Measurements from ENCODE around the gene MVD.
A peak's percentile ranks its signal among the peaks of the same experiment; 100 is the strongest.
"Not testable (repeated sequence)": the region's sequence is repeated elsewhere in the genome, so short reads cannot be mapped to it uniquely, and the experiment has no call there.

MVD gene

GRCh38 chr16:88681709-88682451, 19.0 kb upstream of the MVD start:
- DNase-seq (ENCODE audit: low spot score) = peak; percentile 70

GRCh38 chr16:88681084-88681680, 18.3 kb upstream of the MVD start:
- DNase-seq (ENCODE audit: low spot score) = peak; percentile 62

DNA sequence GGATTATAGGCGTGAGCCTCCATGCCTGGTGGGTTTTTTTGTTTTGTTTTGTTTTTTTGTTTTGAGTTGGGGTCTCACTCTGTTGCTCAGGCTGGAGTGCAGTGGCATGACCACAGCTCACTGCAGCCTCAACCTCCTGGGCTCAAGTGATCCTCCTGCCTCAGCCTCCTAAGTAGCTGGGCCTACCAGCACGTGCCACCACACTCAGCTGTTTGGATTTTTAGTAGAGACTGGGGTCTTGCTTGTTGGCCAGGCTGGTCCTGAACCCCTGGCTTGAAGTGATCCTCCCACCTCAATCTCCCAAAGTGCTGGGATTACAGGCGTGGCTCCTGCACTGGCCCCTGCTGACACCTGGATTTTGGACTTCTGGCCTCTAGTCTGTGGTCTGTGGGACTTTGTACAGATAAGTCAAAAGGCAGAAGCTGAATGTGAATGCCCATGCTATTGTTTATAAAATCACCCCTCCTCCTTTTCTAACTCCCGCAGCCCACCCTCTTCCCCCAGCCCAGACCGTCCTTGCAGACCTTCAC, 17.7 kb upstream of the MVD start:
- DNase-seq (ENCODE audit: low spot score) = no peak

DNA sequence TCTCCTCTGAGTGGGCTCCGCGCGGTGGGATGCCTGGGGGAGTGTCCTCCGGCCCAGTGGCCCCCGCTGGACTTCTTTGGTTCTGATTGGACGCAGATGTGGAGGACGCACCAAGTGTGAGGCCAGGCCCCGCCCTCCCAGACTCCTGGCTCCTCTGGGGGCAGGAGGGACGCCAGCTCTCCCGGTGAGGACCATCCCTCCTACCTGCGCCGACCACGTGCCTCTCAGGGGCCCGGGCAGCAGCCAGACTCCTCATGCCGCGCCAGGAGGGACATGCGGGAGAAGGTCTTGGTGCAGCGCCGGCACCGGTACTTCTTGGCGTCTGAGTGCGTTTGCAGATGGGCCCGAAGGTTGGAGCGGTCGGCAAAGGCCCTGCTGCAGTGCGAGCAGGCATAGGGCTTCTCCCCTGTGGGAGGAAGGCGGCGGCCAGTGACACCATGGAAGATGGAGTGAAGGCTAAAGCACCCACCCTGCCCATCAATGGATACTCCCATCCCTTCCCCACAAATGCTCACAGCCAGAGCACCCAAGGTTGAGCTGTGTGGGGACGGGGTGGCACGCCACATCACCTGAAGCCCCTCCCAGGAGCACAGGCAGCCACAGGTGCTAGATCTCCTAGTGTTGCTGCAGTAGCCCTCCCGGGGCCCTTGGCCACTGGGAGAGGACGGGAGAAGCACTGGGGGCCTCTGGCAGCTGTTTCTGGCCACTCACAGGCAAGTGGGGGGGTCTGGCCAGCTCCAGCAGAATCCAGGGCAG, 15.5 kb upstream of the MVD start:
- no peak for DNase-seq (ENCODE audit: low spot score)

DNA sequence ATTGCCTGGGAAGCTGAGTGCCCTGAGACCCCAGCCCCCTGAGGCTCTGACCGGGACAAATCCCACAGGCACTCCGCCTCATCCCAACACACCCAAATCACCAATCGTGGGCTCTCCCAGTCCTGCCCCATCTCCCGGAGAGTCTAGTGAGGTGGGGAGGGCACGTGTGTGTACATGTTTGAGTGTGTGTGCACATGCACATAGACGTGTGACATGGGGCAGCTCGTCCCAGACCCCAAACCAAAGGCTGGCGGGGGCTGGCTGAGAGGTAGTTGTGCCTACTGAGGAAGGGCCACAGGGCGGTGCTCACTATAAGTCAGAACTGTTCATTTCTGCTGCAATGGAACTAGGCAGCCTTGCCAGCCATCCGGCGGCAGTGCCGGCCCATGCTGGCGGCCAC, 14.8 kb upstream of the MVD start:
- DNase-seq (ENCODE audit: low spot score) = no peak

DNA sequence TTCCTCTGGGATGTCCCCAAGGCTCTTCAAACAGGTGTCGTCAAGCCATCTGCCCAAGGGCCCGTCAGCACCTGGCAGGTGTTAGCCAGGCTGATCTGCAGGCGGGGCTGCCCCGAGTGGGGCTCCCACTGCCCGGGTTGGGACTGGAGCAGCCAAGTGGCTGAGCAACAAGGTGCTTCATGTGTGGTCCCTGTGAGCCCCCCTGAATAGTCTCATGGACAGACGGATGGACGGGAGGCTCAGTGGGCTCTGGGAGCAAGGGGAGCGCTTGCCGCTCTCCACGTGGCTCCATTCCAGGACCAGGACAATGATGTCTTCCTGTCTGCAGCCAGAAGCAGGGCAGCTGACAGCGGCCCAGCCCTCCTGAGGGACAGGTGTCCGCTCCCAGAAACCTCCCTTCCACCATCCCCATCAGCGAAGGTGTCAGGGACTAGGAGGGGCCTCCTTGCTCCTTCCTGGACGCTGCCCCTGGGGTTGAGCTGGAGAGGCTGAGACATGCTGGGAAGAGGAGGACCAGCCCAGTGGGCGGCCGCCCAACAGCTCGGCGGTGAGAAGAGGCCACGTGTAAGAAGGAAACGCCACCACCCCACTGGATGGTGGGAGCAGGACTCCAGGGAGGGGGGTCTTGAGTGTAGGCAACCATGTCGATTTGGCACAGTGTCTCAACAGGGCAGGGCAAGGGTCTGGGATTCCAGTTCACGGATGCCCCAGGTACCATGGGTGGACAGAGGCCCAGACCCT, 13.8 kb upstream of the MVD start:
- DNase-seq (ENCODE audit: low spot score) = no peak

- DNase-seq (ENCODE audit: low spot score) = no peak
Observed at GRCh38 chr16:88673716-88674379, 11.0 kb upstream of the MVD start.

- no peak for DNase-seq (ENCODE audit: low spot score)
Observed at GRCh38 chr16:88672776-88673175, 9.9 kb upstream of the MVD start.

GRCh38 chr16:88671806-88672205, 8.9 kb upstream of the MVD start:
- no peak for DNase-seq (ENCODE audit: low spot score)

GRCh38 chr16:88669980-88670379, 7.1 kb upstream of the MVD start:
- no peak for DNase-seq (ENCODE audit: low spot score)

GRCh38 chr16:88669493-88669892, 6.6 kb upstream of the MVD start:
- DNase-seq (ENCODE audit: low spot score) = not testable (repeated sequence)

- no peak for DNase-seq (ENCODE audit: low spot score)
Observed at GRCh38 chr16:88667461-88667860, 4.6 kb upstream of the MVD start.

- no peak for DNase-seq (ENCODE audit: low spot score)
Observed at GRCh38 chr16:88665570-88665969, 2.7 kb upstream of the MVD start.

DNA sequence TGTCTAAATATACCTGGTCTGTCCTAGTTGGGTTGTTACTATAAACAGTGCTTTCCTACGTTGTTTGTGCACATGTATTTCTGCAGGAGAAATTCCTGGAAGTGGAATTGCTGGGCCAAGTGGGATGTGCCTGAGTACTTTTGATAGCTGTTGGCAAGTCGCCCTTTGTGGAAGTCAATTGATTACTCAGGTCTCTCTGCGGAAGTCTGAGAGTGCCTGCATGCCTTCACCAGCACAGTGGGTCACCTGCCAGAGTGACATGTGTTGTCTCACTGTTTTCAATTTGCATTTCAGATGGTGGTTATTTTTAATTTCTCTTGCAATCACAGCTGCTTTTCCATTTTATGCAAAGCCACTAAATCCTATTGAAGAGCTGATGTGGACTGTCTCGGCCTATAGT, 2.3 kb upstream of the MVD start:
- no peak for DNase-seq (ENCODE audit: low spot score)

DNA sequence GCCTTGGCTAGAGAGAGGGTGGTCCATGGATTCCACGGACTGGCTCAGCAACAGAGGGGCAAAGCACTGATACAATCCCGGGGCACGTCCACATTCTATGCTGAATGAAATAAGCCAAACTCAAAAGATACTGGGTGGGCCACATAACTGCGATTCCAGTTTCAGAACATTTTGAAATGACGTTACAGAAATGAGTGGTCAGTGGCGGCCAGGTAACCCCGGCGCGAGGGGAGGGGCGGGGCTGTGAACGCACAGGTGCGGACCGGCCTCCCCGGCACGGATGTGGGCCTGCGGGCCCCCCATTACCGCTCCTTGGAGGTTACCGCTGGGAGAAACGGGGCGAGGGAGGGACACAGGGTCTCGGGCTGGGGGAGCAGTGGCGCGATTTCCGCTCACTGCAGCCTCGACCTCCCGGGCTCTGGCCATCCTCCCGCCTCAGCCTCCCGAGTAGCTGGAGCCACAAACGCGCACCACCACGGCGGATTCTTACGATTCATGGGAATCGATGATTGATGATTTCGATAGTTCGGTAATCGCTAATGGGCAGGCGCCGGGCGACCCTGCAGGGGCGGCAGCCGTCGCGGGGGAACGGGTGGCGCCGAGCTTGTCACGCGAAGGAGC, 559 bp downstream of the MVD start:
- no peak for DNase-seq (ENCODE audit: low spot score)

DNA sequence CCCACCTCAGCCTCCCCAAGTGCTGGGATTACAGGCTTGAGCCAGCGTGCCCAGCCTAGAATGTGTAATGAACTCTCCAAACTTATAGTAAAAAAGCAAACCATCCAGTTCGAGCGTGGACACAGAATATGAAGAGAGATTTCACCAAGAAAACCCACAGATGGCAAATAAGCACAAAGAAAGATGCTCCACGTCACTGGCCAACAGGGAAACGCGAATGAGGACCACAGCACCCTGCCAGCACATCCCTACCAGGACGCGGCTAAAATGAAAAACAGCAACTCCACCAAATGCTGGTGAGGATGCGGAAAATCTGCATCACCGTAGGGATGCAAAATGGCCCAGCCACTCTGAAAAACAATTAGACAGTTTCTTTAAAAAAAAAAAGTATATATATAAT, 1.4 kb downstream of the MVD start:
- DNase-seq (ENCODE audit: low spot score) = no peak

GRCh38 chr16:88659160-88659559, 3.7 kb downstream of the MVD start:
- no peak for DNase-seq (ENCODE audit: low spot score)

- no peak for DNase-seq (ENCODE audit: low spot score)
Observed at GRCh38 chr16:88658714-88659113, 4.2 kb downstream of the MVD start.

- DNase-seq (ENCODE audit: low spot score) = no peak
Observed at GRCh38 chr16:88657371-88657770, 5.5 kb downstream of the MVD start.

DNA sequence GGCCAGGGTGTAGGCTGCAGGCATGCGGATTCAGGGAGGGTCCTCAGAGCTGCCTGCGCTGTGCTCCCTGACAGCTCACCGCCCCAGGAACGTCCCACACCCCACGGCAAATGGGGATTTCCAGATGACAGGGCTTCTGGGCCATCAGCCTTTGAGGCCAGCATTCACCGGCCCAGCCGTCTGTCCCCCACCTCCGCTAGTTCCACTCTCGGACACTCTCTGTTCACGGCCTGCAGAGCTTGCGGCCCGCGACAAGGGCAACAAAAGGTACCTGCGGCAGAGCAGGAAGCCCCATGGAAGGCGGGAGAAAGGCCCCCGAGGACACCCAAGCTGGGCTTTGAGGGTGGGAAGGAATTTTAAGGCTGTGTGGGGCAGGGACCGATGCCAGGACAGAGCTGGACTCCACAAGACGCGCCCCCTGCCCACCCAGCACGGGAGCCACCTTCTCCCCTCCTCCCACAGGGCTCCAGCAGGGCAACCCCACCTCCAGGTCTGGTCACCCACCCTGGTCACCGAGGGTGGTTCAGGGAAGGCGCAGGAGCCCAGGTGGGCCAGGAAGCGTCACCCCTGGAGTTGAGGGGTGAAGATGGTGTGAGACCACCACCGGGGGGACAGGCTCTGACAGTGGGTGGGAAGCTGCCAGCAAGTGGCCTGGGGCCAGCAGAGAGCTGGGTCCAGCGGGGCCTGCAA, 6.5 kb downstream of the MVD start:
- DNase-seq (ENCODE audit: low spot score) = no peak

Measured in CD4-positive, alpha-beta T cell treated with Interleukin-6 at 100 ng/mL for 8 hours (primary cell).